Measurements from ENCODE around the gene TIMP3. TPM values are rescaled to one million over a fixed set of nuclear protein-coding genes. Genes with fewer than 3 reads are reported as not detected.

TIMP3 gene
- polyA plus RNA-seq, 1 donor (not counting 4 experiments of a cell fraction or from before 2014, with no cell fraction given): 34.3 TPM

- H3K4me1 ChIP-seq (ENCODE audit: control insufficient read depth, extremely low read depth, insufficient read depth, low read length): peaks cover 3% of the 10 kb centered on the region
- no peak for DNase-seq (ENCODE audit: low read depth, low spot score)
- dilution Hi-C loops (cut with MboI; ENCODE audit: extremely low pct_ligation_motif_present, low sequenced_read_pairs): no loop called here
- H3K4me2 ChIP-seq (ENCODE audit: control insufficient read depth, extremely low read depth, insufficient read depth, low read depth, low read length): no peak overlapping the region
- H3K79me2 ChIP-seq (ENCODE audit: control insufficient read depth, insufficient read depth, low read length): no peaks in the 10 kb centered on the region
- no peaks in the 10 kb centered on the region for H3K27me3 ChIP-seq (ENCODE audit: control insufficient read depth, extremely low read depth, insufficient read depth, low read length)
- no peaks in the 10 kb centered on the region for H4K20me1 ChIP-seq (ENCODE audit: control insufficient read depth, extremely low read depth, insufficient read depth, low read length)
- no peak overlapping the region for H3K4me3 ChIP-seq (ENCODE audit: control insufficient read depth in 2 of 3, extremely low read depth in 1 of 3, insufficient read depth in 2 of 3, low read depth in 1 of 3, low read length in 3 of 3)
- H3K36me3 ChIP-seq (ENCODE audit: control insufficient read depth in 2 of 2, extremely low read depth in 1 of 2, insufficient read depth in 2 of 2, low read length in 2 of 2): peaks cover 6 to 7% of the 10 kb centered on the region in 2 experiments
- TF ChIP-seq EZH2 (IDR thresholded peaks at IDR 0.05; ENCODE audit: low read length): no peak
- TF ChIP-seq, protein P1, sequence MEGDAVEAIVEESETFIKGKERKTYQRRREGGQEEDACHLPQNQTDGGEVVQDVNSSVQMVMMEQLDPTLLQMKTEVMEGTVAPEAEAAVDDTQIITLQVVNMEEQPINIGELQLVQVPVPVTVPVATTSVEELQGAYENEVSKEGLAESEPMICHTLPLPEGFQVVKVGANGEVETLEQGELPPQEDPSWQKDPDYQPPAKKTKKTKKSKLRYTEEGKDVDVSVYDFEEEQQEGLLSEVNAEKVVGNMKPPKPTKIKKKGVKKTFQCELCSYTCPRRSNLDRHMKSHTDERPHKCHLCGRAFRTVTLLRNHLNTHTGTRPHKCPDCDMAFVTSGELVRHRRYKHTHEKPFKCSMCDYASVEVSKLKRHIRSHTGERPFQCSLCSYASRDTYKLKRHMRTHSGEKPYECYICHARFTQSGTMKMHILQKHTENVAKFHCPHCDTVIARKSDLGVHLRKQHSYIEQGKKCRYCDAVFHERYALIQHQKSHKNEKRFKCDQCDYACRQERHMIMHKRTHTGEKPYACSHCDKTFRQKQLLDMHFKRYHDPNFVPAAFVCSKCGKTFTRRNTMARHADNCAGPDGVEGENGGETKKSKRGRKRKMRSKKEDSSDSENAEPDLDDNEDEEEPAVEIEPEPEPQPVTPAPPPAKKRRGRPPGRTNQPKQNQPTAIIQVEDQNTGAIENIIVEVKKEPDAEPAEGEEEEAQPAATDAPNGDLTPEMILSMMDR (optimal IDR thresholded peaks at IDR 0.05 in 1 of 3, IDR thresholded peaks at IDR 0.05 in 1 of 3, conservative IDR thresholded peaks at IDR 0.05 in 1 of 3; ENCODE audit: extremely low read depth in 1 of 3, insufficient read depth in 2 of 3, low read length in 3 of 3): no peak
- H3K27ac ChIP-seq (ENCODE audit: control insufficient read depth, insufficient read depth, low read length): no peak overlapping the region
- H3K9ac ChIP-seq (ENCODE audit: control insufficient read depth, extremely low read depth, insufficient read depth, low read length): no peak overlapping the region
- H3K9me3 ChIP-seq (ENCODE audit: control insufficient read depth, low read depth, low read length): no peaks in the 10 kb centered on the region
- no peak overlapping the region for H2AFZ ChIP-seq (ENCODE audit: control insufficient read depth, low read length)
- peaks cover 2% of the 10 kb centered on the region for H3K9me1 ChIP-seq (ENCODE audit: control insufficient read depth, extremely low read depth, insufficient read depth, low read length)
- no peak for FAIRE-seq
These were observed 59.8 kb downstream of the TIMP3 start for GRCh38 chr22:32861330-32861729.

GRCh38 chr22:32862083-32862482, 60.6 kb downstream of the TIMP3 start:
- no peak overlapping the region for H3K27ac ChIP-seq (ENCODE audit: control insufficient read depth, insufficient read depth, low read length)
- no peaks in the 10 kb centered on the region for H3K9me3 ChIP-seq (ENCODE audit: control insufficient read depth, low read depth, low read length)
- peaks cover 3% of the 10 kb centered on the region for H3K4me1 ChIP-seq (ENCODE audit: control insufficient read depth, extremely low read depth, insufficient read depth, low read length)
- H4K20me1 ChIP-seq (ENCODE audit: control insufficient read depth, extremely low read depth, insufficient read depth, low read length): no peaks in the 10 kb centered on the region
- TF ChIP-seq EZH2 (IDR thresholded peaks at IDR 0.05; ENCODE audit: low read length): no peak
- TF ChIP-seq, protein P1 (optimal IDR thresholded peaks at IDR 0.05 in 1 of 3, IDR thresholded peaks at IDR 0.05 in 1 of 3, conservative IDR thresholded peaks at IDR 0.05 in 1 of 3; ENCODE audit: extremely low read depth in 1 of 3, insufficient read depth in 2 of 3, low read length in 3 of 3): no peak
- H3K9me1 ChIP-seq (ENCODE audit: control insufficient read depth, extremely low read depth, insufficient read depth, low read length): peaks cover 2% of the 10 kb centered on the region
- H3K36me3 ChIP-seq (ENCODE audit: control insufficient read depth in 2 of 2, extremely low read depth in 1 of 2, insufficient read depth in 2 of 2, low read length in 2 of 2): peaks cover 6 to 7% of the 10 kb centered on the region in 2 experiments
- dilution Hi-C loops (cut with MboI; ENCODE audit: extremely low pct_ligation_motif_present, low sequenced_read_pairs): no loop called here
- DNase-seq (ENCODE audit: low read depth, low spot score): no peak
- no peak overlapping the region for H2AFZ ChIP-seq (ENCODE audit: control insufficient read depth, low read length)
- no peak overlapping the region for H3K4me2 ChIP-seq (ENCODE audit: control insufficient read depth, extremely low read depth, insufficient read depth, low read depth, low read length)
- no peaks in the 10 kb centered on the region for H3K79me2 ChIP-seq (ENCODE audit: control insufficient read depth, insufficient read depth, low read length)
- H3K9ac ChIP-seq (ENCODE audit: control insufficient read depth, extremely low read depth, insufficient read depth, low read length): no peak overlapping the region
- no peak overlapping the region for H3K4me3 ChIP-seq (ENCODE audit: control insufficient read depth in 2 of 3, extremely low read depth in 1 of 3, insufficient read depth in 2 of 3, low read depth in 1 of 3, low read length in 3 of 3)
- FAIRE-seq: no peak
- no peaks in the 10 kb centered on the region for H3K27me3 ChIP-seq (ENCODE audit: control insufficient read depth, extremely low read depth, insufficient read depth, low read length)
